ENCODE measurements around the gene SORD.

DNA sequence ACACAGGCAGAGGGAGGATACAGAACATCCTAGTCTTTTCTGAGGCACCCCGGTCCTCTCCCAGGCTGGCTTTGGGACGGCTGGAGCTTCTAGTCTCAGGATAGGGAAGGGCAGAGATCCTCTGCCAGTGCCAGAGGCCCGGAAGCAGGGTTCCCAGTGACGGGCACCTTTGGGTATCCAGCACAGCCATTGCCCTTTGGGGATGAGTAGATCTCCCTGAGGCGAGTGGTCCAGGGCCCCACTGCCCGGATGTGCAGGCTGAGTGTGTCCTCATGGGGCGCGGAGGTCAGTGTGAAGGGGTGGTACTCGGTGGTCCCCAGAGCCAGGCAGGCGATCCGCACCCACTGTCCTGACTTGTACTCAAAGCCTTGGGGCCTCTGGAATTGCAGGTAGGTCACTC, 72.7 kb downstream of the SORD start:
- TF ChIP-seq, protein P1, sequence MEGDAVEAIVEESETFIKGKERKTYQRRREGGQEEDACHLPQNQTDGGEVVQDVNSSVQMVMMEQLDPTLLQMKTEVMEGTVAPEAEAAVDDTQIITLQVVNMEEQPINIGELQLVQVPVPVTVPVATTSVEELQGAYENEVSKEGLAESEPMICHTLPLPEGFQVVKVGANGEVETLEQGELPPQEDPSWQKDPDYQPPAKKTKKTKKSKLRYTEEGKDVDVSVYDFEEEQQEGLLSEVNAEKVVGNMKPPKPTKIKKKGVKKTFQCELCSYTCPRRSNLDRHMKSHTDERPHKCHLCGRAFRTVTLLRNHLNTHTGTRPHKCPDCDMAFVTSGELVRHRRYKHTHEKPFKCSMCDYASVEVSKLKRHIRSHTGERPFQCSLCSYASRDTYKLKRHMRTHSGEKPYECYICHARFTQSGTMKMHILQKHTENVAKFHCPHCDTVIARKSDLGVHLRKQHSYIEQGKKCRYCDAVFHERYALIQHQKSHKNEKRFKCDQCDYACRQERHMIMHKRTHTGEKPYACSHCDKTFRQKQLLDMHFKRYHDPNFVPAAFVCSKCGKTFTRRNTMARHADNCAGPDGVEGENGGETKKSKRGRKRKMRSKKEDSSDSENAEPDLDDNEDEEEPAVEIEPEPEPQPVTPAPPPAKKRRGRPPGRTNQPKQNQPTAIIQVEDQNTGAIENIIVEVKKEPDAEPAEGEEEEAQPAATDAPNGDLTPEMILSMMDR (IDR thresholded peaks at IDR 0.05) = no peak
- TF ChIP-seq POLR2A (IDR thresholded peaks at IDR 0.05) = no peak
